NCI-H526 (cell line): ENCODE results near the gene ZNF629.

ENCODE experiments used
- DNase-seq, 2 experiments: peaks; one replicate each; lab custom pipeline; 2025; lab: John Stamatoyannopoulos, UW

Gene ZNF629

GRCh38 chr16:30786115-30786935, 680 bp downstream of the ZNF629 start:
- peak in 1 of 2 experiments; percentile 65 for DNase-seq

- DNase-seq = no peak
Measured at GRCh38 chr16:30785126-30786106, 1.6 kb downstream of the ZNF629 start.

- no peak for DNase-seq
Measured at GRCh38 chr16:30784215-30784614, 2.8 kb downstream of the ZNF629 start.

GRCh38 chr16:30783280-30784109, 3.5 kb downstream of the ZNF629 start:
- DNase-seq = no peak

GRCh38 chr16:30782486-30783279, 4.3 kb downstream of the ZNF629 start:
- no peak for DNase-seq

GRCh38 chr16:30780549-30780948, 6.5 kb downstream of the ZNF629 start:
- DNase-seq = no peak

GRCh38 chr16:30780021-30780420, 7.0 kb downstream of the ZNF629 start:
- DNase-seq = no peak

- no peak for DNase-seq
Measured at GRCh38 chr16:30779596-30779995, 7.4 kb downstream of the ZNF629 start.

- DNase-seq = no peak
Measured at GRCh38 chr16:30778549-30779244, 8.3 kb downstream of the ZNF629 start.

GRCh38 chr16:30777591-30778297, 9.3 kb downstream of the ZNF629 start:
- DNase-seq = no peak

GRCh38 chr16:30775392-30776188, 11.4 kb downstream of the ZNF629 start:
- peak; percentile 68 to 90 for DNase-seq

GRCh38 chr16:30775131-30775391, 11.9 kb downstream of the ZNF629 start:
- DNase-seq = no peak

- DNase-seq = no peak
Measured at GRCh38 chr16:30774367-30775130, 12.5 kb downstream of the ZNF629 start.

- DNase-seq = no peak
Measured at GRCh38 chr16:30773826-30774225, 13.2 kb downstream of the ZNF629 start.

GRCh38 chr16:30771726-30772125, 15.3 kb downstream of the ZNF629 start:
- no peak for DNase-seq

GRCh38 chr16:30769379-30770089, 17.5 kb downstream of the ZNF629 start:
- DNase-seq = no peak

GRCh38 chr16:30768583-30769181, 18.3 kb downstream of the ZNF629 start:
- DNase-seq = no peak
